ENCODE results near the gene SINHCAF.

DNA sequence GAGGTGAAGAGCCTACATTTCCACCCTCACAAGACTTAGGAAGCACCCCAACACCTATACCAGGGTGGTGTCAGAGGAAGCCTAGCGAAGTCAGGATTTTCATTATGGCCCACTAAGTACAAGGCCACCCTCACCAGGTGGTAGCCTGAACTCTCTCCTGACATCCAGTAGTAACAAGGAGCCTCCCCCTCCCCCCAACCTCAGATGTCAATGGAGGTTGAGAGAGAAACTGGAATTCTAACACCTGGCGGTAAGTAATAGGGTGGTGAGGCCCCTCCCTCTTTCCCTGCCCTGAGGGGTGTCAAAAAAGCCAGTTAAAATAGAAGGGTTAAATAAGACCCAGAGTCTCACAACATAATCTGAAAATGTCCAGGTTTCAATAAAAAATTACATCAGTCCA, 37.6 kb downstream of the SINHCAF start:
- TF ChIP-seq POLR2A (IDR thresholded peaks at IDR 0.05) (no peak), EP300 (IDR thresholded peaks at IDR 0.05) (no peak), POLR2AphosphoS5 (IDR thresholded peaks at IDR 0.05) (no peak)
- TF ChIP-seq, protein P1, sequence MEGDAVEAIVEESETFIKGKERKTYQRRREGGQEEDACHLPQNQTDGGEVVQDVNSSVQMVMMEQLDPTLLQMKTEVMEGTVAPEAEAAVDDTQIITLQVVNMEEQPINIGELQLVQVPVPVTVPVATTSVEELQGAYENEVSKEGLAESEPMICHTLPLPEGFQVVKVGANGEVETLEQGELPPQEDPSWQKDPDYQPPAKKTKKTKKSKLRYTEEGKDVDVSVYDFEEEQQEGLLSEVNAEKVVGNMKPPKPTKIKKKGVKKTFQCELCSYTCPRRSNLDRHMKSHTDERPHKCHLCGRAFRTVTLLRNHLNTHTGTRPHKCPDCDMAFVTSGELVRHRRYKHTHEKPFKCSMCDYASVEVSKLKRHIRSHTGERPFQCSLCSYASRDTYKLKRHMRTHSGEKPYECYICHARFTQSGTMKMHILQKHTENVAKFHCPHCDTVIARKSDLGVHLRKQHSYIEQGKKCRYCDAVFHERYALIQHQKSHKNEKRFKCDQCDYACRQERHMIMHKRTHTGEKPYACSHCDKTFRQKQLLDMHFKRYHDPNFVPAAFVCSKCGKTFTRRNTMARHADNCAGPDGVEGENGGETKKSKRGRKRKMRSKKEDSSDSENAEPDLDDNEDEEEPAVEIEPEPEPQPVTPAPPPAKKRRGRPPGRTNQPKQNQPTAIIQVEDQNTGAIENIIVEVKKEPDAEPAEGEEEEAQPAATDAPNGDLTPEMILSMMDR (IDR thresholded peaks at IDR 0.05), result no peak
